Prostate gland (tissue), 2 donors: ENCODE results near the gene P3H2.

Experiments used
- POLR2A ChIP-seq: fragments of 450-650 bp; IDR thresholded peaks from one replicate; pipeline ENCODE4 v1.6.1; 2016; ENCODE audit warnings: antibody characterized with exemption, mild to moderate bottlenecking
- TF ChIP-seq, protein P1 (sequence below), 4 experiments: fragments of 200-600 bp in 2 of 4; fragments of 450-650 bp in 2 of 4; sonication (generic) in 2 of 4; IDR thresholded peaks; 1 replicate in 3 of 4; 2 replicates in 1 of 4; pipeline ENCODE4 v1.5.1; 2016 to 2019; ENCODE audit warnings: antibody characterized with exemption in 4 of 4, mild to moderate bottlenecking in 2 of 4, moderate library complexity in 2 of 4

DNA sequence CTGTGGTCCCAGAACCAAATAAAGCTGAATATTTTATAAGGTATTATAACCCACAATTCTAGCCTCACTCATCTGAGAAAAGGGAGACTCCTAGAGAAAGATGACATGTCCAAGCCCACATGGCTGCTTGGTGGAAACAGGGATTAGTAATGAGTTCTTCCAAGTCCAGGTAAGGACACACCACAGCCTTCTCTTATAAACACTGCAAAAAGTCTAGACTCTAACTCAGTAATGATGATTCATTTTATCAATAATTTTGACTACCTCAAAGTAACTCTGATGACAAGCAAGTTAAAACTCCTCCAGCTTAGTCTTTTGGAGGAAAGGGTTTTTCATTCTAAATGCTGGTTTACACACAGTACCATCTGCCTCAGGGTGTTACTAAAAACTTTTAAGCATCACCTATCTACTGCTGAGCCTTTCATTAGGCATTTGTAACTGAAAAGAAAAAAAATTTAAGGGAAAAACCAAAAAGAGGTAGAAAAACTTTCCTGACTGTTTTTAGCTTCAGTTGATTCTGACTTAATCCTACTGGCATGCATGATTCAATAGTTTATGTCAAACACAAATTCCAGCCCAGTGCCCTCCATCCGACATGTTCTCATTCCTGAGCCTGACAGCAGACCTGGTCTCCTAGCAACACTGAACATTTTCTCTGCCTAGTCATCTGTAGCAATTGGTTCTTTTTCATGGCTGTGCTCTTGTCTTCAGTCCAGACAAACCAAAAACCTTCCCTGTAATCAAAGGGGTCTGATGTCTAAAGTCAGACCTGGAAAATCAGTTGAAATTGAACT, 43.9 kb downstream of the P3H2 start:
- TF ChIP-seq, protein P1, sequence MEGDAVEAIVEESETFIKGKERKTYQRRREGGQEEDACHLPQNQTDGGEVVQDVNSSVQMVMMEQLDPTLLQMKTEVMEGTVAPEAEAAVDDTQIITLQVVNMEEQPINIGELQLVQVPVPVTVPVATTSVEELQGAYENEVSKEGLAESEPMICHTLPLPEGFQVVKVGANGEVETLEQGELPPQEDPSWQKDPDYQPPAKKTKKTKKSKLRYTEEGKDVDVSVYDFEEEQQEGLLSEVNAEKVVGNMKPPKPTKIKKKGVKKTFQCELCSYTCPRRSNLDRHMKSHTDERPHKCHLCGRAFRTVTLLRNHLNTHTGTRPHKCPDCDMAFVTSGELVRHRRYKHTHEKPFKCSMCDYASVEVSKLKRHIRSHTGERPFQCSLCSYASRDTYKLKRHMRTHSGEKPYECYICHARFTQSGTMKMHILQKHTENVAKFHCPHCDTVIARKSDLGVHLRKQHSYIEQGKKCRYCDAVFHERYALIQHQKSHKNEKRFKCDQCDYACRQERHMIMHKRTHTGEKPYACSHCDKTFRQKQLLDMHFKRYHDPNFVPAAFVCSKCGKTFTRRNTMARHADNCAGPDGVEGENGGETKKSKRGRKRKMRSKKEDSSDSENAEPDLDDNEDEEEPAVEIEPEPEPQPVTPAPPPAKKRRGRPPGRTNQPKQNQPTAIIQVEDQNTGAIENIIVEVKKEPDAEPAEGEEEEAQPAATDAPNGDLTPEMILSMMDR (IDR thresholded peaks at IDR 0.05) = no peak
- no peak for TF ChIP-seq POLR2A
